Right hindlimb (tissue), 1 donor: ENCODE results near the gene FAM89B.

Experiments used
- DNase-seq: peaks from one replicate; pipeline ENCODE4 v3.0.0-alpha.2; 2018

The FAM89B gene

DNA sequence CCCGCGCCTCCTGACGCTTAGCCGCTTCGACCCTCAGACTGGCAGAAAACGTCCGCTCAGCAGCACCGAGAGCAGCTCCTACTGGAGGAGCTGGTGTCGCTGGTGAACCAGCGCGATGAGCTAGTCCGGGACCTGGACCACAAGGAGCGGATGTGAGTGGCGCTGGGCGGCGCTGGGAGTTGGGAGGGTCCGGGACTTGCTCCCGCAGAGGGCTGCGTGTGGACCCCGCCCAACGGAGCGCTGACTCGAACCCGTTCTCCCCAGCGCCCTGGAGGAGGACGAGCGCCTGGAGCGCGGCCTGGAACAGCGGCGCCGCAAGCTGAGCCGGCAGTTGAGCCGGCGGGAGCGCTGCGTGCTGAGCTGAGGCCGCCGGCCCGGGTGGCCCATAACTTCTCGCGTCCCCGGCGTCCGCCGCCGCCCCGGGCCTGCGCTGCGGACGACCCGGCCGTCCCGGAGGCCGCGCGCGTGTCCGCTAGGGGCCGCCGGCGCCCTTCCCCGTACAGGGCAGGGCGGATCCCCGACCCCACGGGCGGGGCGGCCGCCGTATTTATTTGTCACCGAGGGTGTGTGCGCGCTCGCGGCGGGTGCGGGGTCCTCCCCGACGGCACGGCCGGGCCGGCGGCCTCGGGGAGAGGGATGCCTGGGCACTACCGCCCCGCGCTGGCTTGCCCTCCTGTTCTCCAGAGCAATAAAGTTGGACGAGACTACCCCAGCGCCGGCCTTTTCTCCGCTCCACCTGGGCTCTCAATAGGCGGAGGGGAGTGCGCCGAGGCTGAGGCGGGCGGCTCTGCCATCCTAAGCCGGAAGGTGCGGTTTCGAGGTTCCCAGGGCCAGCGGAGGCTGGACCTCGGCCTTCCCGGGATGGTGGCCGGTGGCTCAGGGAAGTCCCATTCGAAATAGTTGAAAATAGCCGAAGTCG, 19.9 kb downstream of the FAM89B start:
- DNase-seq = peak; percentile 73

DNA sequence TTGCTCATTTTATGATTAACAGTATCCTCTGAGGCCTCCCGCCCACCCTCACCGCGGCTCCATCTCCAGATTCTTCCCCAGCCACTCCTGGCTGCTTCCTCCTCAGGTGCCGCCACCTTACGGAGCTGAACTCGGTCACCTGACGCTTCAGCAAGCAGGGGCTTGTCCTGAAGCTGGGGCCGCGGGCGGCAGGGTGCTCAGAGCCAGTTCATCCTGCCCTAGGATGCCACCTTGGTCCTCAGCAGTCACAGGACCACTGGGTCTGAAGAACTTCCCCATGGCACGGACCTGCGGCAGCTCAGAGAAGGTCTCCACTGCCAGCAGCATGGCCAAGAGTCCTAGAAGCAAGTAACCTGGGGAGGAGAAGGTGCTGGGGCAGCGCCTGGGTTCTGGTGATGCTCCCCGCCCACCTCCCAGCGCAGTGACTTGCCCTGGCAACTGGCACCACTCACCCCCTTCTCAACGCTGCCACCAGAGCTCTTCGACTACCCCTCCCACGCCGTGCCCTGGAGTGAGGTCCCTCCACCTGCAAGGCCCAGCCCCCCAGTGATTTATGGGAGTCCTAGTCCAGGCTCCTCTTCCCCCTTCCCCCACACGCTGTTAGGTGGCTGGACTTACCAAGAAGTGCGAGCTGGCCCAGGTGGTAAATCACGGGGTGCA, 20.6 kb downstream of the FAM89B start:
- no peak for DNase-seq

- DNase-seq = no peak
These were observed 21.4 kb downstream of the FAM89B start for GRCh38 chr11:65593518-65594414.

GRCh38 chr11:65595131-65595530, 22.8 kb downstream of the FAM89B start:
- no peak for DNase-seq

GRCh38 chr11:65595543-65596281, 23.4 kb downstream of the FAM89B start, which contains the start of gene KCNK7:
Gene KCNK7 (minus strand): TSS chr11:65595800. CDS start chr11:65595772, 28 bp downstream.
- DNase-seq = no peak

DNA sequence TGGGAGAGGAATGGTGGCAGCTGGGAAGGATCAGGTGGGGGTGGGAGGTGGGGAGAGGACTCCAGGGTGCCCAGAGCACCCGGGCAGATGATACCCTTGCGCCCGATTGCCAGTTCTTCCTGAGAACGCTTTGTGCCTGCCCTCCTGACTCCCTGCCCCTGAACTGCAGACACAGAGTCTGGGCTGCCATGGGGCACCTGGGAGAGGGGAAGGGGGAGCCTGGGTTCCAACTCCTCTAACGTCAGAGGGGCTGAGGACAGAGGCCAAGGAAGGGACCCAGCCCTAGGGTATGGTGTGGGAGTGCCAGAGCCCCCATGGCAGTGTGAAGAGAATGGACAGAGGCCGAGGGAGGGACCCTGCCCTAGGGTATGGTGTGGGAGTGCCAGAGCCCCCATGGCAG, 24.2 kb downstream of the FAM89B start:
- DNase-seq = no peak

DNA sequence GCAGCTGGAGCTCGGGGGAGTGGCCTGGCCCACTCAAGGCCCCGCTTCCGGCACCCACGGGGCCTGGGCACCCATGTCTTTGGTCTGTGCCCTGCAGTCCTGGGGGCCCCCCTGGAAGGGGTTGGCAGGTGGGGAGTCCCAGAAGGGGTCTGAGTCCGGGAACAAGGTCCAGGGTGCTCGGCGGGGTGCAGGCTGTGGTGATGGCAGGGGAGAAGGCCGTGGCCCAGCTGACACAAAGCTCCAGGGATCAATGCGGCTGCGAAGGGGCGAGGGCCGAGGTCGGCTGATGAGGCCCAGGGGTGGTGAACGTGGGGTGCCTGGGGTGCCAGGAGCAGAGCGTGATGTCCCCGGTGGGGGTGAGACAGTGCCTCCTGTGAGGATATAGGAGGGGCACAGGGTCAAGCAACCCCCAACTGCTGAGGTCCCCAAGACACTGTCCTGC, 25.9 kb downstream of the FAM89B start:
- no peak for DNase-seq

DNA sequence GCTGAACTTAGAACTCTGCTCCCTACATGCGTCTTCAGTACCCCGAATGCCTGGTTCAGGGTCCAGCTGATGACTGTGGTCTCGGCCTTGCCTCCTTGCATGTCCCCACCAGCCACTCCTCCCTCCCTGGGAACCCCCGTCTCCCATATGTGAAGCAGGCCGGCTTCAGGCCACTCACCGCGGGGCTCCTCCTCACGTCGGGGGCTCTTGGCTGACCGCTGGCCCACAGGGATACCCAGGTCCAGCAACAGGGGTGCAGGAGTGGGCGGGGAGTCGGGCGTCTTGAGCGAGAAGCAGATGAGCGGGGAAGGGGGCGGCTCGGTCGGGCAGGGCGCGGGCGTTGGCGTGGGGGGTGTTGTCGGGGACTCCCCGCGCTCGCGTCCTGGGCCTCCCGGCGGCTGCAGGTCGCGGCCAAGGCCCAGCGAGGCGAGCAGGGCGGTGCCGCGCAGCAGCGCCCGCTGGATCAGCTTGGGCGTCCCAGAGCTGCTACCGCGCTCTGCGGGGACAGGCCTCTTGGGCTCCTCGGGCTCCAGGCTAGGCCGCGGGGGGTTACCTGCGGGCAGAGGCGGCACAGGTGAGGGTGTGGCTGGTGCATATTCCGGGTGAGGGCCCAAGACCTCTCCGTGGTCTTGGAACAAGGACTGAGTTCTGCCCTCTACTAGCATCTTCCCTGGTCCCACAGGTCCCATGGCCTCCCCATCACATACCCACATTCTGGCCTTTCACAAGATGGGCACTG, 27.0 kb downstream of the FAM89B start:
- no peak for DNase-seq

GRCh38 chr11:65599955-65600246, 27.6 kb downstream of the FAM89B start:
- DNase-seq = no peak

GRCh38 chr11:65604258-65604657, 31.9 kb downstream of the FAM89B start:
- no peak for DNase-seq

DNA sequence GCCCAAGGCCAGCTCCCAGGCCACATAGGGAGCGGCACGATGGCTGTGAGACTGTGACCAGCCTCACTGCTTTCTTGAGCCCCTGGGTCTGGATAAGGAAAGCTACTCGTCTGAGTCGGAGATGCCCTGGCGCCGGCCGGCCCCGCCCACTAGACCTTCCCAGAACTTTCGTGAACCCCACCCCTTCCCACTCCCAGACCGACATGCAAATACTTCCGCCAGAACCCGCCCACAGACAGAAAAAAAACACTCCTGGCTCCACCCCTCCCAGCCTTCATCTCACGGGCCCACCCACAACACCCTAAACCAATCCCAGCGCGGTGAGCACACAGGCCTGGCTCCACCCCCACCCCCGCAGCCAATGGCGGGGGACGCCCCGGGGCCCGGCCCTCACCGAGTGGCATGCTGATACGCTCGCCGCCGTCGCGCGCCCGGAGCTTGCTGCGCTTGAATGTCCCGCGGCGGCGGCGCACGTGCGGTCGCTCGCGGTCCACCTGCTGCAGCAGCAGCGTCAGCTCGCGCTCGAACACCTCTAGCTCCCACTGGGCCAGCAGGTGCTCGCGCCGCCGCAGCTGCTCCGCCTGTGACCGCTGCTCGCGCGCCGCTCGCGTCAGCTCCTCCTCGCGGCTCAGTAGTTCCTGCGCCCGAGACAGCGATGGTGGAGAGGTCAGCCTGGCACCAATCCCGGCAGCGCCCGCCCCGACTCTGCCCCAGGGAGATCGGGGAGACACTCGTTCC, 34.7 kb downstream of the FAM89B start:
- DNase-seq = peak; percentile 98

DNA sequence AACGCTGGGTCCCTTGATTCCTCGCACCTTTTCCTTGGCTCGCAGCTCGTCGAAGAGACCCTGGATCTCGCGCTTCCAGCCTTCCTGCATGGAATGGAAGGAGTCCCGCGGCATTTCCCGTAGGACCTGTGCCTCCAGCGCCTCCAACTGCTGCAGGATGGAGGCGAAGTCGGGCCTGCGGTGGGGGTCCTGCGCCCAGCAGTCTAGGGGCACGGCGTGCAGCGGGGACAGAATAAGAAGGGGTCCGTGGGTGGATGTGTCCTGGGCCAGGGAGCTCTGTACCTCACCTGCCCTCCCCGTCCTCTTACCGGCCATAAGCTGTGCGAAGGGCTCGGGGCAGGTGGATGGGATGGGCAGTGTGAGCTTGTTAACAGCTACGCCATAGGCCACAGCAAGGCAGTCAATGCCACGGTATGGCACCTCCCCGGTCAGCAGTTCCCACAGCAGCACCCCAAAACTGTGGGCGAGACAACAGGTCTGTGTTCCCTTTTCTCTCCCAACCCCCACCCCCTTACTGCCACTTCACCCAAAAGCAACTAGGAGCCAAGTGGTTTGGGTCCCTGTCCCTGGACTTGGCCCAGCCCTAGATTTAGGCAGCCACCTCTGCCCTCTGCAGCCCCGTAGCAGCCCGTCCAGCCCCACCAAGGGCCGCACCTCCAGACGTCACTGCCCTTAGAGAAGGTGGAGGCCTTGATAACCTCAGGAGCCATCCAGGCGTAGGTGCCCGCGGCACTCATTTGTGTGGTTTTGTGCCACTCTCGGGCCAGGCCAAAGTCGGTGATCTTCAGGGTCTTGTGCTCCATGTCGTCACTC, 35.5 kb downstream of the FAM89B start:
- DNase-seq = no peak

- no peak for DNase-seq
These were observed 36.9 kb downstream of the FAM89B start for GRCh38 chr11:65609229-65609628.

DNA sequence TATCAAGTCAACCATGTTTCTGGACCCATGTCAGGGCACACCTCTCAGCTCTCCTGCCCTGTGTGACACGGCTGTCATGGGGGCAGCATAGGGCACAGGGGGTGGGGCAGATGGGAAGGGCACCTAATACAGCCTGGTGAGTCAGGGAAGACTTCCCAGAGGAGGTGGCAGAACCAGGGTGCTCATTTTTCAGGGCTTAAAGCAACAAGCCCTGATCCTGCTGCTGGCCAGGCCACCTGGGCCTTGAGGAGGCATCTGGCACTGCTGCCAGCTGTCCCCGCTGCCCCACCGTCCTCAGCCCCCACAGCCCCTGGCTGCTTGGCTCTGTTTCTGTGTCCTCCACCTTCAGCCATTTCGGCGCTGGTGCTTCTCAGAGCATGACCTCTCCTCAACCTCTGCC, 37.3 kb downstream of the FAM89B start:
- no peak for DNase-seq

GRCh38 chr11:65610404-65610803, 38.1 kb downstream of the FAM89B start:
- DNase-seq = no peak

GRCh38 chr11:65611028-65611757, 38.9 kb downstream of the FAM89B start:
- DNase-seq = peak; percentile 70

DNA sequence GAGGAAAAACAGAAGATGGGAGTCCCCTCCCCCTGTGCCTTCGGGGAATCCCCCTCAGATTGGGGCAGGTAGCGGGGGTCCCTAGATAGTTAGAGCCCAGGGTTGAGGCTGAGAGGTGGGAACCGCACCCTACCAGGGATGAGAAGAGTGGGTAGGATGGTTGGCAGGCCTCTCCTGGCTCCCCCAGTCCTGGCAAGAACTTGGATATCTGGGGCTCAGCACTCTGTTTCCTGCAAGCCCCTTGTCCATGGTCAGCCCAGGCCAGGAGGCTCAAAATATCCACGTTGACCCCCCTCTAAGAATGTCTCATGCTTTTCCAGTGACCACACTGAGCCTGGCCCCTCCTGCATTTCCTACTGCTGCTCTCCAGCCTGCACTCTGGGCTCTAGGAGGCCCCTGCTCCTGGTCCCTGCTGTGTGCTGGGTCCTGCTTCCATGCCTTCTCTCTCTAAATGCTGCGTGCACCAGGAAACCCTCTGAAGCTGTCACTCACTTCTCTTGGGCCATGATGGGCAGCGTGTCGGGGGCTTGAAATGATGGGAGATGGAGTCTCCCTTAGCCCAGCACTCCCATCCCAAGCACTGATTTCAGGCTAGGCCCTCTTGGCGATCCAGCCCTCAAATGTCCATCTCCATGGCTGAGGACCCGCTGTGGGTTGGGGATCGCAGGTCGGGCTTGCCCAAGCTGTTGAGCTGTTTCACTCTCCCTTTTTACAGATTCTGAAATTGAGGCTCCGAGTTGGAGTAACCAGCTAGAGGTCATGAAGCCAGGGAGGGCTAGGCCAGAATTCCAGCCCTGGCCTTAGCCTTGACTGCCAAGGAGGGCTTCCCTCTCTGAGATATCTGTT, 39.6 kb downstream of the FAM89B start:
- no peak for DNase-seq

GRCh38 chr11:65612691-65613090, 40.4 kb downstream of the FAM89B start:
- DNase-seq = no peak
